ENCODE data around the gene POLR2J3.
"Not testable (repeated sequence)": the region's sequence is repeated elsewhere in the genome, so short reads cannot be mapped to it uniquely, and the experiment has no call there.

The POLR2J3 gene

GRCh38 chr7:102583495-102583894 lies 11.1 kb upstream of the POLR2J3 start:
- DNase-seq (ENCODE audit: low read depth in 2 of 2, low spot score in 1 of 2), result not testable (repeated sequence)

- DNase-seq (ENCODE audit: low read depth in 2 of 2, low spot score in 1 of 2), result not testable (repeated sequence)
Observed at GRCh38 chr7:102581722-102582121, 9.3 kb upstream of the POLR2J3 start.

GRCh38 chr7:102578486-102578885 lies 6.1 kb upstream of the POLR2J3 start:
- DNase-seq (ENCODE audit: low read depth in 2 of 2, low spot score in 1 of 2), result not testable (repeated sequence)

- not testable (repeated sequence) for DNase-seq (ENCODE audit: low read depth in 2 of 2, low spot score in 1 of 2)
Observed at GRCh38 chr7:102577315-102578240, 5.2 kb upstream of the POLR2J3 start.

- not testable (repeated sequence) for DNase-seq (ENCODE audit: low read depth in 2 of 2, low spot score in 1 of 2)
Observed at GRCh38 chr7:102576363-102576762, 4.0 kb upstream of the POLR2J3 start.

- DNase-seq (ENCODE audit: low read depth in 2 of 2, low spot score in 1 of 2), result not testable (repeated sequence)
Observed at GRCh38 chr7:102574607-102575006, 2.2 kb upstream of the POLR2J3 start.

- DNase-seq (ENCODE audit: low read depth in 2 of 2, low spot score in 1 of 2), result not testable (repeated sequence)
Observed at GRCh38 chr7:102568620-102569019, 3.8 kb downstream of the POLR2J3 start.

- not testable (repeated sequence) for DNase-seq (ENCODE audit: low read depth in 2 of 2, low spot score in 1 of 2)
Observed at GRCh38 chr7:102550808-102551422, 21.5 kb downstream of the POLR2J3 start, which contains the start of gene SPDYE2. Gene SPDYE2, plus strand, starts transcription at chr7:102551226. Its CDS starts 2,030 bp downstream, at chr7:102553256.

- DNase-seq (ENCODE audit: low read depth in 2 of 2, low spot score in 1 of 2), result not testable (repeated sequence)
Observed at GRCh38 chr7:102546353-102546752, 26.0 kb downstream of the POLR2J3 start.

- DNase-seq (ENCODE audit: low read depth in 2 of 2, low spot score in 1 of 2), result not testable (repeated sequence)
Observed at GRCh38 chr7:102545288-102545687, 27.1 kb downstream of the POLR2J3 start.

- not testable (repeated sequence) for DNase-seq (ENCODE audit: low read depth in 2 of 2, low spot score in 1 of 2)
Observed at GRCh38 chr7:102544372-102544771, 28.0 kb downstream of the POLR2J3 start.

GRCh38 chr7:102543596-102543995 lies 28.8 kb downstream of the POLR2J3 start, which contains the start of gene UPK3BL2:
Gene UPK3BL2, minus strand, starts transcription at chr7:102543696. Its CDS starts 60 bp downstream, at chr7:102543636.
- not testable (repeated sequence) for DNase-seq (ENCODE audit: low read depth in 2 of 2, low spot score in 1 of 2)

GRCh38 chr7:102542771-102543170 lies 29.6 kb downstream of the POLR2J3 start:
- not testable (repeated sequence) for DNase-seq (ENCODE audit: low read depth in 2 of 2, low spot score in 1 of 2)

- DNase-seq (ENCODE audit: low read depth in 2 of 2, low spot score in 1 of 2), result not testable (repeated sequence)
Observed at GRCh38 chr7:102542083-102542482, 30.3 kb downstream of the POLR2J3 start.

GRCh38 chr7:102540604-102541003 lies 31.8 kb downstream of the POLR2J3 start:
- not testable (repeated sequence) for DNase-seq (ENCODE audit: low read depth in 2 of 2, low spot score in 1 of 2)

- not testable (repeated sequence) for DNase-seq (ENCODE audit: low read depth in 2 of 2, low spot score in 1 of 2)
Observed at GRCh38 chr7:102535062-102535615, 37.2 kb downstream of the POLR2J3 start.

GRCh38 chr7:102532127-102532526 lies 40.3 kb downstream of the POLR2J3 start:
- not testable (repeated sequence) for DNase-seq (ENCODE audit: low read depth in 2 of 2, low spot score in 1 of 2)

- DNase-seq (ENCODE audit: low read depth in 2 of 2, low spot score in 1 of 2), result not testable (repeated sequence)
Observed at GRCh38 chr7:102531583-102531982, 40.8 kb downstream of the POLR2J3 start.

- not testable (repeated sequence) for DNase-seq (ENCODE audit: low read depth in 2 of 2, low spot score in 1 of 2)
Observed at GRCh38 chr7:102527822-102528793, 44.3 kb downstream of the POLR2J3 start.

GRCh38 chr7:102527182-102527581 lies 45.2 kb downstream of the POLR2J3 start:
- not testable (repeated sequence) for DNase-seq (ENCODE audit: low read depth in 2 of 2, low spot score in 1 of 2)
